HG03097 (cell line): ENCODE measurements around the gene SCYGR1.
"Not testable (repeated sequence)": the region's sequence is repeated elsewhere in the genome, so short reads cannot be mapped to it uniquely, and the experiment has no call there.

Experiments
- ATAC-seq: cut with Tn5 transposase; IDR thresholded peaks from one replicate; pipeline ENCODE4 v1.9.1; 2021; ENCODE audit not compliant: unreplicated experiment, low FRiP score

The SCYGR1 gene

GRCh38 chr2:227374158-227374557 is 13.6 kb downstream of the SCYGR1 start:
- ATAC-seq, result no peak

GRCh38 chr2:227373389-227373788 is 14.4 kb downstream of the SCYGR1 start:
- no peak for ATAC-seq

- no peak for ATAC-seq
These were observed 16.9 kb downstream of the SCYGR1 start for GRCh38 chr2:227370791-227371312.

- no peak for ATAC-seq
These were observed 17.7 kb downstream of the SCYGR1 start for GRCh38 chr2:227370092-227370491.

- no peak for ATAC-seq
These were observed 19.2 kb downstream of the SCYGR1 start for GRCh38 chr2:227368574-227368973.

- no peak for ATAC-seq
These were observed 20.3 kb downstream of the SCYGR1 start for GRCh38 chr2:227367427-227367795.

- no peak for ATAC-seq
These were observed 20.9 kb downstream of the SCYGR1 start for GRCh38 chr2:227366769-227367426.

- ATAC-seq, result no peak
These were observed 21.9 kb downstream of the SCYGR1 start for GRCh38 chr2:227365833-227366232.

- not testable (repeated sequence) for ATAC-seq
These were observed 23.0 kb downstream of the SCYGR1 start for GRCh38 chr2:227364585-227365263.

- ATAC-seq, result no peak
These were observed 24.0 kb downstream of the SCYGR1 start for GRCh38 chr2:227363756-227364155.

- ATAC-seq, result no peak
These were observed 27.4 kb downstream of the SCYGR1 start for GRCh38 chr2:227360351-227360750.

- ATAC-seq, result peak; percentile 64
These were observed 36.1 kb downstream of the SCYGR1 start for GRCh38 chr2:227351639-227352038.

- ATAC-seq, result no peak
These were observed 37.6 kb downstream of the SCYGR1 start for GRCh38 chr2:227349989-227350612.

GRCh38 chr2:227348324-227348723 is 39.4 kb downstream of the SCYGR1 start:
- no peak for ATAC-seq

GRCh38 chr2:227347117-227347516 is 40.6 kb downstream of the SCYGR1 start:
- no peak for ATAC-seq

- no peak for ATAC-seq
These were observed 43.5 kb downstream of the SCYGR1 start for GRCh38 chr2:227344231-227344630.

- no peak for ATAC-seq
These were observed 46.2 kb downstream of the SCYGR1 start for GRCh38 chr2:227341553-227341952.

- ATAC-seq, result no peak
These were observed 47.6 kb downstream of the SCYGR1 start for GRCh38 chr2:227340106-227340505.

- ATAC-seq, result no peak
These were observed 48.6 kb downstream of the SCYGR1 start for GRCh38 chr2:227339098-227339599.
